PC-9 (cell line): ENCODE results near the gene NHLRC2.

ENCODE experiments used
- EZH2 ChIP-seq: fragments of 200-600 bp; sonication (generic); IDR thresholded peaks from 2 replicates; pipeline ENCODE4 v1.8.0; 2017; ENCODE audit warnings: antibody characterized with exemption, low read depth
- TF ChIP-seq, protein P1 (sequence below): fragments of 200-600 bp; sonication (generic); conservative IDR thresholded peaks from 2 replicates; pipeline ENCODE4 v1.6.1; 2017; ENCODE audit warnings: mixed run types, antibody characterized with exemption, mild to moderate bottlenecking, moderate library complexity

DNA sequence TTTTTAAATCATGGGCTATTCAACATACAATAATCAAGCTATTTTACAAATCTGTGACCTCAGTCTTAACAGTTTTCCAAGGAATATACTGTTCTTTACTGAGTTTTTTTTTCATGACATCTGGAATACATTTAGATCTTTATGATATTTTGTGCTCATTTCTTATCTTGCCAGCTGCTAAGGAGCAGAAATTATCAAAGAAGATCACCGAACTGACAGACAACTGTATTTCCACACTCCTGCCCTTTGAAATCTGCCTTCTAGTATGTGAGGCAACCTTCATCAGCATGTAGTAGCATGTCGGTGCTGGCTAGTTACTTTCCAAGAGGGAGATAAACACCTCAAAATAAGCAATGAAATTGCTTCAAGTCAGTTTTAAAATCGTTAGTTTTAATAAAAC, 66.4 kb downstream of the NHLRC2 start:
- TF ChIP-seq, protein P1, sequence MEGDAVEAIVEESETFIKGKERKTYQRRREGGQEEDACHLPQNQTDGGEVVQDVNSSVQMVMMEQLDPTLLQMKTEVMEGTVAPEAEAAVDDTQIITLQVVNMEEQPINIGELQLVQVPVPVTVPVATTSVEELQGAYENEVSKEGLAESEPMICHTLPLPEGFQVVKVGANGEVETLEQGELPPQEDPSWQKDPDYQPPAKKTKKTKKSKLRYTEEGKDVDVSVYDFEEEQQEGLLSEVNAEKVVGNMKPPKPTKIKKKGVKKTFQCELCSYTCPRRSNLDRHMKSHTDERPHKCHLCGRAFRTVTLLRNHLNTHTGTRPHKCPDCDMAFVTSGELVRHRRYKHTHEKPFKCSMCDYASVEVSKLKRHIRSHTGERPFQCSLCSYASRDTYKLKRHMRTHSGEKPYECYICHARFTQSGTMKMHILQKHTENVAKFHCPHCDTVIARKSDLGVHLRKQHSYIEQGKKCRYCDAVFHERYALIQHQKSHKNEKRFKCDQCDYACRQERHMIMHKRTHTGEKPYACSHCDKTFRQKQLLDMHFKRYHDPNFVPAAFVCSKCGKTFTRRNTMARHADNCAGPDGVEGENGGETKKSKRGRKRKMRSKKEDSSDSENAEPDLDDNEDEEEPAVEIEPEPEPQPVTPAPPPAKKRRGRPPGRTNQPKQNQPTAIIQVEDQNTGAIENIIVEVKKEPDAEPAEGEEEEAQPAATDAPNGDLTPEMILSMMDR: no peak
- no peak for TF ChIP-seq EZH2
